Measurements from ENCODE around the gene ZNF496.

ZNF496 gene

GRCh38 chr1:247281001-247281574, 50.6 kb downstream of the ZNF496 start:
- H3K27me3 Mint-ChIP-seq (ENCODE audit: low read depth, poor library complexity): no peaks in the 10 kb centered on the region
- H3K4me3 Mint-ChIP-seq: no peak overlapping the region
- peaks cover 5% of the 10 kb centered on the region for H3K9me3 Mint-ChIP-seq
- TF ChIP-seq CTCF (IDR thresholded peaks at IDR 0.05): no peak
- H3K36me3 Mint-ChIP-seq (ENCODE audit: low read depth): peaks cover 5% of the 10 kb centered on the region
- DNase-seq: no peak
- H3K4me1 Mint-ChIP-seq: peaks cover 8% of the 10 kb centered on the region
- no peak overlapping the region for H3K27ac Mint-ChIP-seq

GRCh38 chr1:247277191-247277590, 54.5 kb downstream of the ZNF496 start:
- H3K9me3 Mint-ChIP-seq: no peaks in the 10 kb centered on the region
- peak overlapping the region; percentile 11 for H3K27ac Mint-ChIP-seq
- H3K36me3 Mint-ChIP-seq (ENCODE audit: low read depth): no peaks in the 10 kb centered on the region
- TF ChIP-seq CTCF (IDR thresholded peaks at IDR 0.05): no peak
- no peak overlapping the region for H3K4me3 Mint-ChIP-seq
- no peaks in the 10 kb centered on the region for H3K27me3 Mint-ChIP-seq (ENCODE audit: low read depth, poor library complexity)
- H3K4me1 Mint-ChIP-seq: peaks cover 8% of the 10 kb centered on the region
- no peak for DNase-seq

GRCh38 chr1:247274605-247275256, 56.9 kb downstream of the ZNF496 start:
- DNase-seq: no peak
- Mint-ChIP-seq H3K4me3 (no peak overlapping the region), H3K27ac (no peak overlapping the region), H3K27me3 (ENCODE audit: low read depth, poor library complexity) (no peaks in the 10 kb centered on the region), H3K9me3 (peaks cover 20% of the 10 kb centered on the region), H3K36me3 (ENCODE audit: low read depth) (peaks cover 4% of the 10 kb centered on the region), H3K4me1 (no peaks in the 10 kb centered on the region)
- TF ChIP-seq CTCF (IDR thresholded peaks at IDR 0.05): no peak

- no peaks in the 10 kb centered on the region for H3K27me3 Mint-ChIP-seq (ENCODE audit: low read depth, poor library complexity)
- no peak overlapping the region for H3K4me3 Mint-ChIP-seq
- peaks cover 25% of the 10 kb centered on the region for H3K9me3 Mint-ChIP-seq
- no peak for DNase-seq
- TF ChIP-seq CTCF (IDR thresholded peaks at IDR 0.05): no peak
- no peaks in the 10 kb centered on the region for H3K4me1 Mint-ChIP-seq
- no peak overlapping the region for H3K27ac Mint-ChIP-seq
- peaks cover 4% of the 10 kb centered on the region for H3K36me3 Mint-ChIP-seq (ENCODE audit: low read depth)
These were observed 58.7 kb downstream of the ZNF496 start for GRCh38 chr1:247273013-247273412.

GRCh38 chr1:247270003-247270402, 61.7 kb downstream of the ZNF496 start:
- TF ChIP-seq CTCF (IDR thresholded peaks at IDR 0.05): no peak
- Mint-ChIP-seq H3K9me3 (peaks cover 37% of the 10 kb centered on the region), H3K27ac (no peak overlapping the region), H3K4me3 (no peak overlapping the region), H3K36me3 (ENCODE audit: low read depth) (peaks cover 4% of the 10 kb centered on the region), H3K27me3 (ENCODE audit: low read depth, poor library complexity) (no peaks in the 10 kb centered on the region), H3K4me1 (no peaks in the 10 kb centered on the region)
- no peak for DNase-seq

- Mint-ChIP-seq H3K9me3 (peaks cover 46% of the 10 kb centered on the region), H3K36me3 (ENCODE audit: low read depth) (peaks cover 4% of the 10 kb centered on the region), H3K27me3 (ENCODE audit: low read depth, poor library complexity) (no peaks in the 10 kb centered on the region), H3K27ac (no peak overlapping the region), H3K4me3 (no peak overlapping the region), H3K4me1 (no peaks in the 10 kb centered on the region)
- no peak for TF ChIP-seq CTCF (IDR thresholded peaks at IDR 0.05)
- no peak for DNase-seq
These were observed 62.5 kb downstream of the ZNF496 start for GRCh38 chr1:247269133-247269532.
